Stomach (tissue), 4 donors: ENCODE data around the gene ILF2.

Experiments used
- CTCF ChIP-seq, 7 experiments: fragments of 450-650 bp in 4 of 7; fragments of 200-600 bp in 3 of 7; sonication (generic) in 3 of 7; IDR thresholded peaks; one replicate each; pipeline ENCODE4 v1.5.1; 2016 to 2019; ENCODE audit warnings: antibody characterized with exemption in 7 of 7, control low read depth in 2 of 7, mild to moderate bottlenecking in 1 of 7
- EP300 ChIP-seq: sonication (generic); formaldehyde crosslinking; IDR thresholded peaks from one replicate; pipeline ENCODE4 v1.6.1; 2017; ENCODE audit warnings: antibody characterized with exemption
- POLR2A ChIP-seq, 4 donors: fragments of 450-650 bp; IDR thresholded peaks; one replicate each; pipeline ENCODE4 v1.6.1; 2016; ENCODE audit warnings: antibody characterized with exemption in 4 of 4, control low read depth in 2 of 4, mild to moderate bottlenecking in 1 of 4, moderate library complexity in 1 of 4
- POLR2AphosphoS5 ChIP-seq, 3 donors: sonication (generic); formaldehyde crosslinking; IDR thresholded peaks; one replicate each; pipeline ENCODE4 v1.6.1; 2016; ENCODE audit warnings: antibody characterized with exemption in 3 of 3

DNA sequence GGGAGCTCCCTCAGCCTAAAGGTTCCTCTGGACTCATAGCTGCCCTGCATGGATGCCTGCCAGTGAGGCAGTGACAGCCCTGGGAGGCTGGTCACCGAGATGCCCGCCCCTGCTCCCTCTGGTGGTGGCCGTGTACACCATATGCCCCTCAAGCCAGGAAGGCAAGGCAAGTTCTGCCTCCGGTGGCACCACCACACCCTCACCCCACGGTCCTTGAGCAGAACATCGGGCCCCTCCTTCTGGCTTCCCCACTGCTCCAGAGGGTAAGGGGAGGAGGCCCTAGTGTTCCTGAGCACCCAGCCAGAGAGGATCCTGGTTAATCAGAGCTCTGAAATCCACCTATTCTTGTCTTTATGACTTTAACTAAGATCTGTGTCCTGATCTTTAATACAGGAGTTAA, 53.1 kb downstream of the ILF2 start:
- TF ChIP-seq CTCF (IDR thresholded peaks at IDR 0.05) (peak in 5 of 7 experiments; percentile 18 to 81 (median 59)), POLR2AphosphoS5 (IDR thresholded peaks at IDR 0.05) (peak in 1 of 3 donors; percentile 31), POLR2A (IDR thresholded peaks at IDR 0.05) (no peak), EP300 (no peak)
